RWPE2 (cell line): ENCODE data around the gene FAM151B.

Source experiments
- ATAC-seq: fragments of 200-7000 bp; cut with Tn5 transposase; 3 replicates; pipeline ENCODE4 v1.9.1; 2021; ENCODE audit warnings: low read depth
- DNase-seq: peaks from one replicate; pipeline ENCODE4 v3.0.0-alpha.2; 2020; ENCODE audit warnings: low spot score
- H3K27ac ChIP-seq: fragments of 450-650 bp; 2 replicates; pipeline ENCODE4 v1.5.1; 2017; ENCODE audit warnings: mild to moderate bottlenecking; ENCODE audit not compliant: poor library complexity, severe bottlenecking
- H3K27me3 ChIP-seq: fragments of 250-450 bp; sonication (Bioruptor Pico); 2 replicates; pipeline ENCODE4 v1.5.1; 2021; ENCODE audit warnings: mild to moderate bottlenecking, moderate library complexity; ENCODE audit not compliant: insufficient read depth, poor library complexity, severe bottlenecking
- H3K36me3 ChIP-seq: fragments of 250-450 bp; sonication (Bioruptor Pico); 2 replicates; pipeline ENCODE4 v1.5.1; 2020; ENCODE audit warnings: low read depth, mild to moderate bottlenecking, moderate library complexity
- H3K4me1 ChIP-seq: fragments of 250-450 bp; sonication (Bioruptor Pico); 2 replicates; pipeline ENCODE4 v1.5.1; 2021; ENCODE audit warnings: mild to moderate bottlenecking, moderate library complexity; ENCODE audit not compliant: insufficient read depth, poor library complexity, severe bottlenecking
- H3K4me3 ChIP-seq: fragments of 250-450 bp; sonication (Bioruptor Pico); 2 replicates; pipeline ENCODE4 v1.5.1; 2021; ENCODE audit warnings: mild to moderate bottlenecking, moderate library complexity; ENCODE audit not compliant: severe bottlenecking
- H3K9me3 ChIP-seq: fragments of 250-450 bp; sonication (Bioruptor Pico); 2 replicates; pipeline ENCODE4 v1.5.1; 2021; ENCODE audit warnings: mild to moderate bottlenecking, moderate library complexity; ENCODE audit not compliant: severe bottlenecking
- CTCF ChIP-seq: fragments of 450-650 bp; IDR thresholded peaks from one replicate; pipeline ENCODE4 v1.5.1; 2017; ENCODE audit warnings: mild to moderate bottlenecking, moderate library complexity; ENCODE audit not compliant: poor library complexity, severe bottlenecking

The FAM151B gene

GRCh38 chr5:80479713-80480112, 8.2 kb upstream of the FAM151B start:
- Histone ChIP-seq H3K27me3 (no peaks in the 10 kb centered on the region), H3K4me1 (peaks cover 9% of the 10 kb centered on the region), H3K9me3 (no peaks in the 10 kb centered on the region), H3K27ac (no peak overlapping the region), H3K4me3 (no peak overlapping the region), H3K36me3 (peaks cover 85% of the 10 kb centered on the region)
- no peak for TF ChIP-seq CTCF
- ATAC-seq (peak; percentile 47; the same call in 1 of the 3 replicates), DNase-seq (no peak)

GRCh38 chr5:80480354-80480753, 7.5 kb upstream of the FAM151B start:
- peaks cover 85% of the 10 kb centered on the region for H3K36me3 ChIP-seq
- no peak overlapping the region for H3K27ac ChIP-seq
- H3K4me3 ChIP-seq = no peak overlapping the region
- peaks cover 9% of the 10 kb centered on the region for H3K4me1 ChIP-seq
- ATAC-seq = no peak
- H3K9me3 ChIP-seq = no peaks in the 10 kb centered on the region
- TF ChIP-seq CTCF = no peak
- no peak for DNase-seq
- no peaks in the 10 kb centered on the region for H3K27me3 ChIP-seq

GRCh38 chr5:80481019-80481893, 6.6 kb upstream of the FAM151B start:
- no peak for DNase-seq
- ATAC-seq = peak; percentile 90
- Histone ChIP-seq H3K4me1 (peaks cover 9% of the 10 kb centered on the region), H3K36me3 (peaks cover 77% of the 10 kb centered on the region), H3K4me3 (no peak overlapping the region), H3K27ac (no peak overlapping the region), H3K27me3 (no peaks in the 10 kb centered on the region), H3K9me3 (no peaks in the 10 kb centered on the region)
- peak; percentile 82 for TF ChIP-seq CTCF

- TF ChIP-seq CTCF = no peak
- DNase-seq (no peak), ATAC-seq (no peak)
- Histone ChIP-seq H3K9me3 (no peaks in the 10 kb centered on the region), H3K27ac (no peak overlapping the region), H3K4me3 (no peak overlapping the region), H3K36me3 (peaks cover 65% of the 10 kb centered on the region), H3K27me3 (no peaks in the 10 kb centered on the region), H3K4me1 (peaks cover 16% of the 10 kb centered on the region)
Observed at GRCh38 chr5:80482578-80482977, 5.3 kb upstream of the FAM151B start.
